Measurements from ENCODE around the gene RAF1. TPM values are rescaled to one million over a fixed set of nuclear protein-coding genes. Genes with fewer than 3 reads are reported as not detected.

The RAF1 gene
- total and polyA plus RNA-seq, 2 donors (not counting 1 experiment from before 2014, with no cell fraction given) = 84.3 to 126 TPM

DNA sequence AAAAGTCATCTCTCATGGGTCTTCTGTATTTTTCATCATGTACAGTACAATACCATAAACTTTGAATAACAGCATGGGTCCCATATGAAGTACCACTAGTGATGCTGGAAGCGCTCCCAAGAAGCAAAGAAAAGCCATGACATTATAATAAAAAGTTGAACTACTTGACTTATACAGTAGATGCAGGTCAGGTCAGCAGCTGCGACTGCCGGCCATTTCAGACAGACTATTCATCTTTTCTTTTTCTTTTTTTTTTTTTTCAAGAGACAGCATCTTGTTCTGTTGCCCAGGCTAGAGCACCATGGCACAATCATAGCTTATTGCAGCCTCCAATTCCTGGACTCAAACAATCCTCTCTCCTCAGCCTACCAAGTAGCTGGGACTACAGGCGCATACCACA is 10.2 kb downstream of the RAF1 start:
- Histone ChIP-seq H4K20me1 (ENCODE audit: control insufficient read depth, insufficient read depth, low read length, poor library complexity, severe bottlenecking) (peaks cover 72% of the 10 kb centered on the region), H3K4me3 (ENCODE audit: control extremely low read depth in 1 of 5, extremely low read depth in 1 of 5, insufficient read depth in 1 of 5, low read depth in 2 of 5, low read length in 4 of 5) (no peak overlapping the region), H3K27ac (ENCODE audit: low read length in 2 of 2) (no peak overlapping the region), H3K9me3 (ENCODE audit: control extremely low read depth in 1 of 3, control insufficient read depth in 2 of 3, insufficient read depth in 1 of 3, low read length in 2 of 3) (peaks cover 0 to 1% (median 0%) of the 10 kb centered on the region in 3 donors), H3K27me3 (replicated peaks in 1 of 4; ENCODE audit: control extremely low read depth in 1 of 4, control insufficient read depth in 3 of 4, insufficient read depth in 4 of 4, low read length in 3 of 4) (no peaks in the 10 kb centered on the region), H3K4me1 (ENCODE audit: control insufficient read depth in 2 of 2, insufficient read depth in 2 of 2, low read length in 2 of 2) (peaks cover 5 to 21% of the 10 kb centered on the region in 2 donors), H3K36me3 (replicated peaks in 1 of 2; ENCODE audit: control extremely low read depth in 1 of 2, control insufficient read depth in 1 of 2, extremely low read depth in 1 of 2, insufficient read depth in 2 of 2, low read length in 1 of 2) (no peaks in the 10 kb centered on the region), H3K9ac (ENCODE audit: low read length) (no peak overlapping the region), H2AFZ (ENCODE audit: insufficient read depth, low read depth, low read length, poor library complexity, severe bottlenecking) (no peak overlapping the region), H3K4me2 (replicated peaks; ENCODE audit: low read depth, low read length, poor library complexity, severe bottlenecking) (no peak overlapping the region), H3K79me2 (ENCODE audit: control insufficient read depth, insufficient read depth, low read length) (peaks cover 100% of the 10 kb centered on the region)
- Mint-ChIP-seq H3K27me3 (no peaks in the 10 kb centered on the region), H3K9me3 (ENCODE audit: insufficient read depth) (no peaks in the 10 kb centered on the region), H3K27ac (no peak overlapping the region), H3K4me1 (peaks cover 49% of the 10 kb centered on the region), H3K4me3 (no peak overlapping the region)
- ChIA-PET CTCF (no interaction called here), POLR2A (no interaction called here)
- TF ChIP-seq, protein P1, sequence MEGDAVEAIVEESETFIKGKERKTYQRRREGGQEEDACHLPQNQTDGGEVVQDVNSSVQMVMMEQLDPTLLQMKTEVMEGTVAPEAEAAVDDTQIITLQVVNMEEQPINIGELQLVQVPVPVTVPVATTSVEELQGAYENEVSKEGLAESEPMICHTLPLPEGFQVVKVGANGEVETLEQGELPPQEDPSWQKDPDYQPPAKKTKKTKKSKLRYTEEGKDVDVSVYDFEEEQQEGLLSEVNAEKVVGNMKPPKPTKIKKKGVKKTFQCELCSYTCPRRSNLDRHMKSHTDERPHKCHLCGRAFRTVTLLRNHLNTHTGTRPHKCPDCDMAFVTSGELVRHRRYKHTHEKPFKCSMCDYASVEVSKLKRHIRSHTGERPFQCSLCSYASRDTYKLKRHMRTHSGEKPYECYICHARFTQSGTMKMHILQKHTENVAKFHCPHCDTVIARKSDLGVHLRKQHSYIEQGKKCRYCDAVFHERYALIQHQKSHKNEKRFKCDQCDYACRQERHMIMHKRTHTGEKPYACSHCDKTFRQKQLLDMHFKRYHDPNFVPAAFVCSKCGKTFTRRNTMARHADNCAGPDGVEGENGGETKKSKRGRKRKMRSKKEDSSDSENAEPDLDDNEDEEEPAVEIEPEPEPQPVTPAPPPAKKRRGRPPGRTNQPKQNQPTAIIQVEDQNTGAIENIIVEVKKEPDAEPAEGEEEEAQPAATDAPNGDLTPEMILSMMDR (IDR thresholded peaks at IDR 0.05) = no peak
- TF ChIP-seq EZH2 (IDR thresholded peaks at IDR 0.05; ENCODE audit: borderline replicate concordance, insufficient read depth, low read depth, low read length, poor library complexity, severe bottlenecking) = no peak
- no CpG with 5 or more reads among the region's 4 CpGs for WGBS (ENCODE audit: insufficient coverage)
- intact Hi-C loops (cut with micrococcal nuclease) = loop anchor here (10.0 kb wide), 1 partner anchor 49 kb away; no protein-coding TSS in a partner anchor
- DNase-seq (no peak), ATAC-seq (ENCODE audit: low read depth) (no peak)

DNA sequence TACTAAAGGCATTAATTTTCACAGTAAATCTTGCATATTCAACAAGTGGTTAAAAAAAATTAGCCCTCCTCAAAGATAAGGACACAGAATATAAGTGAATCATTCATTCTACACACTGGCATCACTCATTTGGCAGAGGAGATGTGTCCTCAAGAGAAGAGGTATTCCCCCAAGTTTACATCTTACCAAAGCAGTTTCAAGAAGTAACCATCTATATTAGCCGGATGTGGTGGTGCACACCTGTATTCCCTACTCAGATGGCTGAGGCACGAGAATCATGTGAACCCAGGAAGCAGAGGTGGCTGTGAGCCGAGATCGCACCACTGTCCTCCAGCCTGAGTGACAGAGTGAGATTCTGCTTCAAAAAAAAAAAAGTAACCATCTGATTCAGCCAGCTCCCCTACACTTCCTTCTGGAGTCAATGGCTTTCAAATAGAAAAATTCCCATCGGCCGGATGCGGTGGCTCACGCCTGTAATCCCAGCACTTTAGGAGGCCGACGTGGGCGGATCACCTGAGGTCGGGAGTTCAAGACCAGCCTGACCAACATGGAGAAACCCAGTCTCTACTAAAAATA is 15.4 kb downstream of the RAF1 start:
- H3K4me3 Mint-ChIP-seq = no peak overlapping the region
- ATAC-seq (ENCODE audit: low read depth) (no peak), DNase-seq (no peak)
- no peak for TF ChIP-seq EZH2 (IDR thresholded peaks at IDR 0.05; ENCODE audit: borderline replicate concordance, insufficient read depth, low read depth, low read length, poor library complexity, severe bottlenecking)
- TF ChIP-seq, protein P1 (IDR thresholded peaks at IDR 0.05) = no peak
- no peaks in the 10 kb centered on the region for H3K27me3 Mint-ChIP-seq
- peaks cover 100% of the 10 kb centered on the region for H3K79me2 ChIP-seq (ENCODE audit: control insufficient read depth, insufficient read depth, low read length)
- H3K4me1 ChIP-seq (ENCODE audit: control insufficient read depth in 2 of 2, insufficient read depth in 2 of 2, low read length in 2 of 2) = peaks cover 4 to 19% of the 10 kb centered on the region in 2 donors
- no peaks in the 10 kb centered on the region for H3K36me3 ChIP-seq (replicated peaks in 1 of 2; ENCODE audit: control extremely low read depth in 1 of 2, control insufficient read depth in 1 of 2, extremely low read depth in 1 of 2, insufficient read depth in 2 of 2, low read length in 1 of 2)
- no peaks in the 10 kb centered on the region for H3K9me3 ChIP-seq (ENCODE audit: control extremely low read depth in 1 of 3, control insufficient read depth in 2 of 3, insufficient read depth in 1 of 3, low read length in 2 of 3)
- WGBS (ENCODE audit: insufficient coverage) = 88% methylated on average over 7 of the region's 12 CpGs
- no peak overlapping the region for H3K27ac ChIP-seq (ENCODE audit: low read length in 2 of 2)
- no peak overlapping the region for H3K27ac Mint-ChIP-seq
- H3K4me1 Mint-ChIP-seq = peaks cover 49% of the 10 kb centered on the region
- intact Hi-C loops (cut with micrococcal nuclease) = no loop called here
- H3K27me3 ChIP-seq (replicated peaks in 1 of 4; ENCODE audit: control extremely low read depth in 1 of 4, control insufficient read depth in 3 of 4, insufficient read depth in 4 of 4, low read length in 3 of 4) = no peaks in the 10 kb centered on the region
- no peak overlapping the region for H2AFZ ChIP-seq (ENCODE audit: insufficient read depth, low read depth, low read length, poor library complexity, severe bottlenecking)
- no peak overlapping the region for H3K4me3 ChIP-seq (ENCODE audit: control extremely low read depth in 1 of 5, extremely low read depth in 1 of 5, insufficient read depth in 1 of 5, low read depth in 2 of 5, low read length in 4 of 5)
- no peaks in the 10 kb centered on the region for H3K9me3 Mint-ChIP-seq (ENCODE audit: insufficient read depth)
- CTCF ChIA-PET = no interaction called here
- POLR2A ChIA-PET = no interaction called here
- H4K20me1 ChIP-seq (ENCODE audit: control insufficient read depth, insufficient read depth, low read length, poor library complexity, severe bottlenecking) = peaks cover 62% of the 10 kb centered on the region
- no peak overlapping the region for H3K9ac ChIP-seq (ENCODE audit: low read length)
- peak overlapping the region; percentile 7 for H3K4me2 ChIP-seq (replicated peaks; ENCODE audit: low read depth, low read length, poor library complexity, severe bottlenecking)

Data from B cell (primary cell).